PC-9 (cell line): ENCODE results near the gene COL21A1. TPM values are rescaled to one million over a fixed set of nuclear protein-coding genes. Genes with fewer than 3 reads are reported as not detected.

Source experiments
- BruUV-seq: library from RNA; stranded (reverse); fragments of 400-500 nt; replicated peaks from 2 replicates; lab custom pipeline; 2021; lab: Mats Ljungman, UMichigan
- CTCF ChIA-PET: fragments of 300-600 bp; sonication (Branson Sonifier 250); formaldehyde crosslinking; loops from one replicate; lab custom pipeline; 2022; ENCODE audit warnings: antibody characterized with exemption; lab: Charles Lee
- POLR2A ChIA-PET: fragments of 300-600 bp; sonication (Branson Sonifier 250); formaldehyde crosslinking; loops from one replicate; lab custom pipeline; 2022; ENCODE audit warnings: antibody characterized with exemption; ENCODE audit not compliant: unreplicated experiment; lab: Charles Lee
- DNase-seq, 2 experiments: peaks; one replicate each; pipeline versions ENCODE4 v3.0.0 to v3.0.0-alpha.2; 2015 to 2022; ENCODE audit warnings: mixed read lengths in 1 of 2
- H2AFZ ChIP-seq: fragments of 200-600 bp; sonication (generic); 2 replicates; pipeline ENCODE4 v1.8.1; 2017; ENCODE audit warnings: antibody characterized with exemption
- H3F3A ChIP-seq: fragments of 200-600 bp; sonication (generic); 2 replicates; pipeline ENCODE4 v1.8.1; 2017; ENCODE audit warnings: antibody characterized with exemption, mild to moderate bottlenecking, low read depth; ENCODE audit not compliant: insufficient read depth
- H3K27ac ChIP-seq: fragments of 200-600 bp; sonication (generic); 2 replicates; pipeline ENCODE4 v1.6.1; 2016; ENCODE audit warnings: mixed run types
- H3K27me3 ChIP-seq: fragments of 200-600 bp; sonication (generic); 2 replicates; pipeline ENCODE4 v1.6.1; 2016; ENCODE audit warnings: low read depth, mixed run types; ENCODE audit not compliant: insufficient read depth
- H3K36me3 ChIP-seq: fragments of 200-600 bp; sonication (generic); 2 replicates; pipeline ENCODE4 v1.6.1; 2016; ENCODE audit warnings: low read depth, mixed run types
- H3K4me1 ChIP-seq: fragments of 200-600 bp; sonication (generic); replicated peaks from 2 replicates; pipeline ENCODE4 v1.6.1; 2016; ENCODE audit warnings: mixed run types; ENCODE audit not compliant: insufficient read depth
- H3K4me2 ChIP-seq: fragments of 200-600 bp; sonication (generic); 2 replicates; pipeline ENCODE4 v1.6.1; 2017; ENCODE audit warnings: mixed run types
- H3K4me3 ChIP-seq: fragments of 200-600 bp; sonication (generic); 2 replicates; pipeline ENCODE4 v1.6.1; 2016; ENCODE audit warnings: mixed run types
- H3K79me2 ChIP-seq: fragments of 200-600 bp; sonication (generic); 2 replicates; pipeline ENCODE4 v1.6.1; 2017; ENCODE audit warnings: low read depth, mixed run types
- H3K9me2 ChIP-seq: fragments of 200-600 bp; sonication (generic); 2 replicates; pipeline ENCODE4 v1.8.1; 2017; ENCODE audit warnings: mild to moderate bottlenecking; ENCODE audit not compliant: insufficient read depth
- H3K9me3 ChIP-seq: fragments of 200-600 bp; sonication (generic); 2 replicates; pipeline ENCODE4 v1.8.1; 2016; ENCODE audit warnings: low read depth; ENCODE audit not compliant: insufficient read depth
- H4K20me1 ChIP-seq: fragments of 200-600 bp; sonication (generic); 2 replicates; pipeline ENCODE4 v1.8.1; 2017; ENCODE audit not compliant: insufficient read depth
- CTCF ChIP-seq: fragments of 200-600 bp; sonication (generic); conservative IDR thresholded peaks from 2 replicates; pipeline ENCODE4 v1.6.1; 2017; ENCODE audit warnings: mixed run types, antibody characterized with exemption, mild to moderate bottlenecking, moderate library complexity
- EZH2 ChIP-seq: fragments of 200-600 bp; sonication (generic); IDR thresholded peaks from 2 replicates; pipeline ENCODE4 v1.8.0; 2017; ENCODE audit warnings: antibody characterized with exemption, low read depth
- intact Hi-C: fragments of 100-400 bp; cut with micrococcal nuclease; formaldehyde crosslinking; loops from one replicate; pipeline ENCODE4 v1.10.0; 2022; ENCODE audit not compliant: unreplicated experiment
- total RNA-seq: library from RNA; stranded (reverse); gene quantifications from 2 replicates; pipeline ENCODE4 v1.2.3, GENCODE V29; 2021

COL21A1 gene
- total RNA-seq, 1 experiment from 2014 or later = not detected

GRCh38 chr6:56115715-56116114, 131.7 kb downstream of the COL21A1 start:
- Histone ChIP-seq H3K4me3 (no peak overlapping the region), H3K79me2 (no peaks in the 10 kb centered on the region), H3K9me2 (no peaks in the 10 kb centered on the region; the same call in 1 of the 2 replicates), H3F3A (no peaks in the 10 kb centered on the region), H3K9me3 (no peaks in the 10 kb centered on the region), H3K4me2 (no peak overlapping the region), H3K36me3 (no peaks in the 10 kb centered on the region), H3K27ac (no peak overlapping the region), H3K27me3 (no peaks in the 10 kb centered on the region), H2AFZ (no peak overlapping the region), H4K20me1 (no peaks in the 10 kb centered on the region; the same call in 1 of the 2 replicates), H3K4me1 (no peaks in the 10 kb centered on the region)
- intact Hi-C loops = no loop called here
- no peak for DNase-seq
- TF ChIP-seq EZH2 = no peak
- no peak for TF ChIP-seq CTCF
- no TSS peak for BruUV-seq
- ChIA-PET POLR2A (no interaction called here), CTCF (no interaction called here)

GRCh38 chr6:56109149-56109548, 138.2 kb downstream of the COL21A1 start:
- BruUV-seq = no TSS peak
- Histone ChIP-seq H3K9me2 (no peaks in the 10 kb centered on the region), H3K4me2 (no peak overlapping the region), H3K79me2 (no peaks in the 10 kb centered on the region), H3F3A (no peaks in the 10 kb centered on the region), H3K4me1 (no peaks in the 10 kb centered on the region), H3K4me3 (no peak overlapping the region), H4K20me1 (no peaks in the 10 kb centered on the region), H3K36me3 (no peaks in the 10 kb centered on the region), H2AFZ (no peak overlapping the region), H3K9me3 (no peaks in the 10 kb centered on the region), H3K27me3 (no peaks in the 10 kb centered on the region), H3K27ac (no peak overlapping the region)
- TF ChIP-seq CTCF (no peak), EZH2 (no peak)
- intact Hi-C loops = loop anchor here (10.0 kb wide), 2 partner anchors 114 to 136 kb away; partner anchors contain the start of gene COL21A1
- ChIA-PET CTCF (no interaction called here), POLR2A (no interaction called here)
- DNase-seq = no peak

GRCh38 chr6:56106231-56106630, 141.1 kb downstream of the COL21A1 start:
- Histone ChIP-seq H4K20me1 (no peaks in the 10 kb centered on the region), H3K9me2 (no peaks in the 10 kb centered on the region), H3K9me3 (no peaks in the 10 kb centered on the region), H3K4me2 (no peak overlapping the region), H3K79me2 (no peaks in the 10 kb centered on the region), H3K27ac (no peak overlapping the region), H3K36me3 (no peaks in the 10 kb centered on the region), H3K4me1 (peaks cover 7% of the 10 kb centered on the region; the same call in 1 of the 2 replicates), H3K27me3 (no peaks in the 10 kb centered on the region), H3K4me3 (no peak overlapping the region), H2AFZ (no peak overlapping the region), H3F3A (peaks cover 7% of the 10 kb centered on the region)
- POLR2A ChIA-PET = no interaction called here
- BruUV-seq = no TSS peak
- intact Hi-C loops = loop anchor here (10.0 kb wide), 2 partner anchors 111 to 139 kb away; partner anchors contain the start of gene COL21A1
- TF ChIP-seq CTCF (no peak), EZH2 (no peak)
- no peak for DNase-seq
- CTCF ChIA-PET = no interaction called here
